Choroid plexus epithelial cell (primary cell): ENCODE results near the gene DCAF6.

Source experiments
- DNase-seq: peaks from one replicate; pipeline ENCODE4 v3.0.0-alpha.2; 2010; ENCODE audit warnings: low read depth
- H3K4me3 ChIP-seq: 2 replicates; pipeline ENCODE4 v1.5.1; 2011; ENCODE audit warnings: low read depth, mild to moderate bottlenecking, control low read depth, low read length, moderate library complexity
- TF ChIP-seq, protein P1 (sequence below): conservative IDR thresholded peaks from 2 replicates; pipeline ENCODE4 v1.5.1; 2011; ENCODE audit warnings: low read depth, mild to moderate bottlenecking, control low read depth, inconsistent platforms, low read length, moderate library complexity

DCAF6 gene

GRCh38 chr1:167940264-167940663, 3.8 kb downstream of the DCAF6 start:
- no peak for DNase-seq
- TF ChIP-seq, protein P1, sequence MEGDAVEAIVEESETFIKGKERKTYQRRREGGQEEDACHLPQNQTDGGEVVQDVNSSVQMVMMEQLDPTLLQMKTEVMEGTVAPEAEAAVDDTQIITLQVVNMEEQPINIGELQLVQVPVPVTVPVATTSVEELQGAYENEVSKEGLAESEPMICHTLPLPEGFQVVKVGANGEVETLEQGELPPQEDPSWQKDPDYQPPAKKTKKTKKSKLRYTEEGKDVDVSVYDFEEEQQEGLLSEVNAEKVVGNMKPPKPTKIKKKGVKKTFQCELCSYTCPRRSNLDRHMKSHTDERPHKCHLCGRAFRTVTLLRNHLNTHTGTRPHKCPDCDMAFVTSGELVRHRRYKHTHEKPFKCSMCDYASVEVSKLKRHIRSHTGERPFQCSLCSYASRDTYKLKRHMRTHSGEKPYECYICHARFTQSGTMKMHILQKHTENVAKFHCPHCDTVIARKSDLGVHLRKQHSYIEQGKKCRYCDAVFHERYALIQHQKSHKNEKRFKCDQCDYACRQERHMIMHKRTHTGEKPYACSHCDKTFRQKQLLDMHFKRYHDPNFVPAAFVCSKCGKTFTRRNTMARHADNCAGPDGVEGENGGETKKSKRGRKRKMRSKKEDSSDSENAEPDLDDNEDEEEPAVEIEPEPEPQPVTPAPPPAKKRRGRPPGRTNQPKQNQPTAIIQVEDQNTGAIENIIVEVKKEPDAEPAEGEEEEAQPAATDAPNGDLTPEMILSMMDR, result no peak
- no peak overlapping the region for H3K4me3 ChIP-seq

GRCh38 chr1:167943541-167943940, 7.1 kb downstream of the DCAF6 start:
- DNase-seq, result no peak
- H3K4me3 ChIP-seq, result no peak overlapping the region
- TF ChIP-seq, protein P1, result no peak

DNA sequence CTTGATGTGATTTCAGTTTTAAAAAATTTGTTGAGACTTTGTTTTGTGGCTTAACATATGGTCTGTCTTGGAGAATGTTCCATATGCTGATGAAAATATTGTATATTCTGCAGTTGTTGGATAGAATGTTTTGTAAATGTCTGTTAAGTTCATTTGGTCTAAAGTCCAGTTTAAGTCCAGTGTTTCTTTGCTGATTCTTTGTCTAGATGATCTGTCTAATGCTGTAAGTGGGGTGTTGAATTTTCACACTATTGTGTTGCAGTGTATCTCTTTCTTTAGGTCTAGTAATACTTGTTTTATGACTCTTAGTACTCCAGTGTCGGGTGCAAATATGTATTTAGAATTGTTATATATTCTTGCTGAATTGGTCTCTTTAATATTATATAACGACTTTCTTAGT, 11.2 kb downstream of the DCAF6 start:
- TF ChIP-seq, protein P1, result no peak
- no peak overlapping the region for H3K4me3 ChIP-seq
- DNase-seq, result no peak

GRCh38 chr1:167949785-167950184, 13.3 kb downstream of the DCAF6 start:
- TF ChIP-seq, protein P1, result no peak
- H3K4me3 ChIP-seq, result no peak overlapping the region
- no peak for DNase-seq

- no peak for DNase-seq
- no peak overlapping the region for H3K4me3 ChIP-seq
- TF ChIP-seq, protein P1, result no peak
Measured at GRCh38 chr1:167950569-167950968, 14.1 kb downstream of the DCAF6 start.

GRCh38 chr1:167955915-167956314, 19.4 kb downstream of the DCAF6 start:
- no peak overlapping the region for H3K4me3 ChIP-seq
- TF ChIP-seq, protein P1, result no peak
- DNase-seq, result no peak

DNA sequence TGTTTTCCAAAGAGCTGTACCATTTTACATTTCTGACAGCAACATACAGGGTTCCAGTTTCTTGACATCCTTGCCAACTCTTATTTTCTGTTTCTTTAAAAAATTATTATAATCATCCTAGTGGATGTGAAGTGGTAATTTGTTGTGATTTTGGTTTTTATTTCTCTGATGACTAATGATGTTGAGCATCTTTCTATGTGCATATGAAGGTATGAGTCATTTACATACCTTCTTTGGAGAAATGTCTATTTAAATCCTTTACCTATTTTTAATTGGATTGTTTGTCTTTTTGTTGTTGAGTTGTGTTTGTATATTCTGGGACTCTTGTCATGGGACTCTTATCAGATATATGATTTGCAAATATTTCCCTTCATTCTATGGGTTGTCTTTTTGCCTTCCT, 21.2 kb downstream of the DCAF6 start:
- TF ChIP-seq, protein P1, result no peak
- H3K4me3 ChIP-seq, result no peak overlapping the region
- DNase-seq, result no peak
